HEK293T (cell line): ENCODE data around the gene CEP95.

Experiments
- CTCF ChIA-PET: fragments of 350-600 bp; formaldehyde crosslinking; extraction: SDS; loops from one replicate; lab custom pipeline; 2021; ENCODE audit warnings: antibody characterized with exemption, inconsistent platforms; lab: Yijun Ruan, JAX
- POLR2A ChIA-PET: fragments of 350-600 bp; formaldehyde crosslinking; extraction: SDS; loops from one replicate; lab custom pipeline; 2020; ENCODE audit warnings: antibody characterized with exemption, inconsistent platforms; lab: Yijun Ruan, JAX
- DNase-seq: peaks from one replicate; pipeline ENCODE4 v3.0.0; 2012; ENCODE audit warnings: mixed read lengths; ENCODE audit errors: extremely low spot score
- ARNT ChIP-seq: fragments of 450-650 bp; IDR thresholded peaks from 2 replicates; pipeline ENCODE4 v1.6.1; 2017; ENCODE audit warnings: mild to moderate bottlenecking
- BHLHE40 ChIP-seq: fragments of 450-650 bp; IDR thresholded peaks from 2 replicates; pipeline ENCODE4 v1.6.1; 2016; ENCODE audit warnings: mild to moderate bottlenecking, moderate library complexity, borderline replicate concordance
- CTBP1 ChIP-seq: fragments of 450-650 bp; IDR thresholded peaks from 2 replicates; pipeline ENCODE4 v1.6.1; 2016; ENCODE audit warnings: borderline replicate concordance
- ELF4 ChIP-seq: fragments of 450-650 bp; IDR thresholded peaks from 2 replicates; pipeline ENCODE4 v1.6.1; 2017; ENCODE audit warnings: antibody characterized with exemption
- FOXA1 ChIP-seq: fragments of 450-650 bp; IDR thresholded peaks from 2 replicates; pipeline ENCODE4 v1.6.1; 2016; ENCODE audit warnings: mild to moderate bottlenecking
- FOXK2 ChIP-seq: fragments of 450-650 bp; IDR thresholded peaks from 2 replicates; pipeline ENCODE4 v1.6.1; 2016; ENCODE audit warnings: mild to moderate bottlenecking
- FOXM1 ChIP-seq: fragments of 450-650 bp; IDR thresholded peaks from 2 replicates; pipeline ENCODE4 v1.6.1; 2017; ENCODE audit warnings: mild to moderate bottlenecking, borderline replicate concordance
- HDGF ChIP-seq: fragments of 450-650 bp; IDR thresholded peaks from 2 replicates; pipeline ENCODE4 v1.6.1; 2017; ENCODE audit warnings: antibody characterized with exemption, borderline replicate concordance
- L3MBTL2 ChIP-seq: fragments of 450-650 bp; conservative IDR thresholded peaks from 2 replicates; pipeline ENCODE4 v1.6.1; 2016; ENCODE audit warnings: mild to moderate bottlenecking
- LEF1 ChIP-seq: fragments of 450-650 bp; IDR thresholded peaks from 2 replicates; pipeline ENCODE4 v1.6.1; 2017; ENCODE audit warnings: mild to moderate bottlenecking, borderline replicate concordance
- NFRKB ChIP-seq: fragments of 450-650 bp; IDR thresholded peaks from 2 replicates; pipeline ENCODE4 v1.6.1; 2016; ENCODE audit warnings: mild to moderate bottlenecking, moderate library complexity
- SP1 ChIP-seq: fragments of 450-650 bp; IDR thresholded peaks from 2 replicates; pipeline ENCODE4 v1.6.1; 2017
- SUZ12 ChIP-seq: fragments of 450-650 bp; IDR thresholded peaks from 2 replicates; pipeline ENCODE4 v1.6.1; 2016; ENCODE audit warnings: mild to moderate bottlenecking
- TARDBP ChIP-seq: fragments of 450-650 bp; IDR thresholded peaks from 2 replicates; pipeline ENCODE4 v1.6.1; 2016
- ZNF384 ChIP-seq: fragments of 450-650 bp; IDR thresholded peaks from 2 replicates; pipeline ENCODE4 v1.6.1; 2016
- TF ChIP-seq, protein P1 (sequence below): fragments of 450-650 bp; IDR thresholded peaks from 2 replicates; pipeline ENCODE4 v1.6.1; 2016

The CEP95 gene

GRCh38 chr17:64534187-64534586 is 27.4 kb downstream of the CEP95 start:
- no peak for DNase-seq
- POLR2A ChIA-PET, result no interaction called here
- no peak for TF ChIP-seq FOXM1
- TF ChIP-seq ELF4, result no peak
- TF ChIP-seq L3MBTL2, result no peak
- no peak for TF ChIP-seq HDGF
- TF ChIP-seq FOXA1, result no peak
- TF ChIP-seq BHLHE40, result no peak
- TF ChIP-seq CTBP1, result no peak
- TF ChIP-seq ARNT, result no peak
- TF ChIP-seq FOXK2, result no peak
- no peak for TF ChIP-seq SP1
- TF ChIP-seq SUZ12, result no peak
- TF ChIP-seq, protein P1, sequence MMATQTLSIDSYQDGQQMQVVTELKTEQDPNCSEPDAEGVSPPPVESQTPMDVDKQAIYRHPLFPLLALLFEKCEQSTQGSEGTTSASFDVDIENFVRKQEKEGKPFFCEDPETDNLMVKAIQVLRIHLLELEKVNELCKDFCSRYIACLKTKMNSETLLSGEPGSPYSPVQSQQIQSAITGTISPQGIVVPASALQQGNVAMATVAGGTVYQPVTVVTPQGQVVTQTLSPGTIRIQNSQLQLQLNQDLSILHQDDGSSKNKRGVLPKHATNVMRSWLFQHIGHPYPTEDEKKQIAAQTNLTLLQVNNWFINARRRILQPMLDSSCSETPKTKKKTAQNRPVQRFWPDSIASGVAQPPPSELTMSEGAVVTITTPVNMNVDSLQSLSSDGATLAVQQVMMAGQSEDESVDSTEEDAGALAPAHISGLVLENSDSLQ, result no peak
- no peak for TF ChIP-seq ZNF384
- no peak for TF ChIP-seq LEF1
- no peak for TF ChIP-seq NFRKB
- no peak for TF ChIP-seq TARDBP
- CTCF ChIA-PET, result interaction anchor here (1.2 to 1.9 kb wide), 2 partner anchors 11 to 115 kb away, joined by 5 read pairs; no protein-coding TSS in a partner anchor

DNA sequence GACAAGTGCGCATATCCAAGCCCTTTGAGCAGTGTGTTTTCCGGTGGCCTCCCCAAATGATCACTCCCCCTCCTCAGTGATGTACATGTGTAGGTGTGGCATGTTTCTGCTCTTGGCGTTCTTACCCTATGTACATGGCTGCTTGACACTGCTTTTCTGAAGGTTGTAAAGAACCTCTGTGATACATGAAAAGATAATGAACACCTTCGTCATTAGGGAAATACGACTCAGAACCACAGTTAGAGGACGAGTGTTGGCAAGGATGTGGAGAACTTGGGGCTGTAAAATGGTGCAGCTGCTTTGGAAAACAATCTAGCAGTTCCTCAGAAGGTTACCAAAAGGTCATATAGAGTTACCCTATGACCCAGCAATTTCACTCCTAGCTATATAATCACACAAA is 28.6 kb downstream of the CEP95 start:
- no peak for DNase-seq
- POLR2A ChIA-PET, result no interaction called here
- TF ChIP-seq LEF1, result no peak
- no peak for TF ChIP-seq L3MBTL2
- TF ChIP-seq SP1, result no peak
- TF ChIP-seq NFRKB, result no peak
- no peak for TF ChIP-seq SUZ12
- no peak for TF ChIP-seq FOXK2
- TF ChIP-seq BHLHE40, result no peak
- no peak for TF ChIP-seq FOXA1
- CTCF ChIA-PET, result interaction anchor here (1.9 kb wide), 1 partner anchor 9 kb away, joined by 5 read pairs; no protein-coding TSS in a partner anchor

GRCh38 chr17:64536913-64537312 is 30.1 kb downstream of the CEP95 start:
- no peak for TF ChIP-seq ZNF384
- no peak for TF ChIP-seq ARNT
- TF ChIP-seq FOXA1, result no peak
- TF ChIP-seq FOXM1, result no peak
- TF ChIP-seq LEF1, result no peak
- TF ChIP-seq SP1, result no peak
- TF ChIP-seq HDGF, result no peak
- TF ChIP-seq BHLHE40, result no peak
- no peak for TF ChIP-seq FOXK2
- TF ChIP-seq TARDBP, result no peak
- TF ChIP-seq SUZ12, result no peak
- no peak for TF ChIP-seq NFRKB
- TF ChIP-seq, protein P1, result no peak
- POLR2A ChIA-PET, result interaction anchor here (2.1 kb wide), 1 partner anchor 30 kb away, joined by 7 read pairs; the partner anchor contains the start of gene CEP95
- DNase-seq, result no peak
- CTCF ChIA-PET, result no interaction called here

DNA sequence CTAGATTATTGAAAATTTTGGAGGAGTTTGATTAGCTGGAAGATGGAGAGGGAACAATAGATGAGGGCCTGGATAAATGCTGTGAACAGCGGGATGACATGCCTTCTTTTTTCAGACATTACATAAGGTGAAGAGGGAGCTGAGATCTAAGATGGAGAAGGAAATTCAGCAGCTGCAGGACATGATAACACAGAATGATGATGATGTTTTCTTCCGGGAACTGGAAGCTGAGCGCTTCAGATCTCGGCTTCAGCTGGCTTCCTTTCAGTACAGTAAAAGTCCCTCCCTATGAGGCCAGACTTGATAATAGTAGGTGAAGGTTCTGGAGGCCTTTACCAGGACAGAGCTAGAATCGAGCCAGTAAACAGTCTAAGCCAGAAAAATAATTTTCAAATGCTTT is 30.7 kb downstream of the CEP95 start:
- ChIA-PET CTCF (no interaction called here), POLR2A (interaction anchor here (2.1 kb wide), 1 partner anchor 31 kb away, joined by 7 read pairs; the partner anchor contains the start of gene CEP95)
- TF ChIP-seq ZNF384 (no peak), NFRKB (no peak), ARNT (no peak), SUZ12 (no peak), ELF4 (no peak), BHLHE40 (no peak), HDGF (no peak), CTBP1 (no peak), LEF1 (no peak), FOXK2 (no peak), L3MBTL2 (no peak), SP1 (no peak), FOXA1 (no peak), TARDBP (no peak), FOXM1 (no peak)
- TF ChIP-seq, protein P1, result no peak
- DNase-seq, result no peak

DNA sequence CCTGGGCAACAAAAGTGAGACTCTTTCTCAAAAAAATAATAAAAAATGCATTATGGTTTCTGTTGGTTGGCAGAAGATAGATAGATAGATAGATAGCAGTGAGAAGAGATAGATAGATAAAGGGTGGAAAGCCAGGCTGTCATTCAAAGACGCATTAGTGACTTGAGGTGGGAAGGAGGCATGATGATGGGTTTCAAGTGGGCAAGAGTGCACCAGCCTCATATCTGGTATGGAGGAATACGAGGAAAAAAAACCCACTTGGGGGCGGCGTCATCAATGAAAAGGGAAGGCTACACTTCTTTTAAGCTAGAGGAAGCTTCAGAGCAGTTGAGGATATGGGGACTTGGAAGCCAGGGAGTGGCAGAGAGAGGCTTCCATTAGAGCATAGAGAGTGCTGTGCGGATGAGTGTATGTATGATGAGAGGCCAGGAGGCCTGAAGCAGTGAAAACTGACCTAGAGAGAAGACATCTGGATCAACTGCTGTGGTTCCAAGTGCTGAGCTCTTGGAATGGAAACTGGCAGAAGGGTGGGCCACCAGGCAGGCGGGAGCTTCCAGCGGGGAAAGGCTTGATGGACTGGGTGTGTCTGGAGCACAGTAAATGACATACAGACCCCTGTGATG is 31.8 kb downstream of the CEP95 start:
- TF ChIP-seq HDGF, result no peak
- no peak for TF ChIP-seq ARNT
- TF ChIP-seq FOXK2, result no peak
- TF ChIP-seq FOXA1, result no peak
- no peak for TF ChIP-seq TARDBP
- no peak for TF ChIP-seq LEF1
- TF ChIP-seq BHLHE40, result no peak
- no peak for TF ChIP-seq L3MBTL2
- no peak for TF ChIP-seq ELF4
- TF ChIP-seq NFRKB, result no peak
- TF ChIP-seq SUZ12, result no peak
- no peak for TF ChIP-seq CTBP1
- no peak for TF ChIP-seq FOXM1
- no peak for TF ChIP-seq ZNF384
- TF ChIP-seq SP1, result no peak
- TF ChIP-seq, protein P1, result no peak
- ChIA-PET POLR2A (interaction anchor here (2.1 kb wide), 1 partner anchor 32 kb away, joined by 7 read pairs; the partner anchor contains the start of gene CEP95), CTCF (no interaction called here)
- no peak for DNase-seq
